GM18867 (cell line): ENCODE data around the gene LSM14B.
A peak's percentile ranks its signal among the peaks of the same experiment; 100 is the strongest.

Source experiments
- ATAC-seq: cut with Tn5 transposase; IDR thresholded peaks from one replicate; pipeline ENCODE4 v1.9.1; 2021; ENCODE audit warnings: mild to moderate bottlenecking, moderate library complexity; ENCODE audit not compliant: unreplicated experiment

Gene LSM14B

DNA sequence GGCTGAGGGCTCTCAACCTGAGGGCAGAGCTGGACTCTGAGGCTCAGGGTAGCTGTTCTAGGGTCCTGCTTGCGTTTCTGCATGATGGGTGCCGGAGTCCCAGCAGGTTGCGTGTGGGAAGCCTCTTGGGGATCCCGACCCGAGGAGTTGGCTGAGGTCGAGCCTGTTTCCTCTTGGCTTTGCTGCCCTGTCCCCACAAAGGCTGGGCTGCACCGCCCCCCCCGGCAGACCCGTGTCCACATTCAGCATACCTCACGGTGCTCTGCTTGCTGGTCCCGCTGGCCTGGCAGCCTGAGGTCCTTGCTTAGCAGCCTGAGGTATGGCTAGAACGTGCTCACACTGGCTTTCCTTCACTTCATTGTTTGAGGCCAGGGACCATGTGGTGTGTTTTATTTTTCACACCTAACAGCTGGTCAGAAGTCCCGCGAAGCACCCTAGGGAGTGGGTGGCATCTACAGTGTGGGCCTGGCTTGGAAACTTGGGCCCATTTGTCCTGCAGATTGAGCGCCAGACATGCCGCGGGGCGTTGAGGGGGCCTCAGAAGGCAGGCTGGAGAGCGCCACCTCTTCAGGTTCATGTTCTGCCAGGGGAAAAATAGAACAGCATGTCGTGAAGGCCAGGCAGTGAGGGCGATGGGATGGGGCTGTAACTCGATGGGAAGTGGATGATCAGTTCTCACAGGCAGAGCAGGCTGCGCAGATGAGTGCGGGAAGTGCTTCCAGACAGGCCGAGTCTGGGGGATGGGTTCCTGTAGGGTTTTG is 9.5 kb downstream of the LSM14B start:
- no peak for ATAC-seq

DNA sequence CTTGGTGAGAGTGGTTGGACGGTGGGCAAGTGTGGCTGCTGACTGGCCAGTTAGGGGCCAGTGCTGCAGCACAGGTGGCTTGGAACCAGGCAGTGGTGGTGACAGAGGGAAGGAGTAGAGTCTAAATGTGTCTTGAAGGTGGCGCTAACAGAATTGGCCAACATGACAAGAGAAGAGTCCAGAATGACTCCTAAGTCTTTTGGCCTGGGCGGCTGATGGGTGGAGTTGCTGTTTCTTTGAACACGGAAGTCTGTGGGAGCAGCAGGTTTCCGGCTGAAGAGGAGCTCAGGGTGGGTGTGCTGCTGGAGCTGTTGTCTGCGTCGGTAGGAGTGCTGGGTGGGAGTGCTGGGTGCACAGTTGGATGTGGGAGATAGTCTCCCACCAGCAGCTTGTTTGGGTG is 10.1 kb downstream of the LSM14B start:
- no peak for ATAC-seq

DNA sequence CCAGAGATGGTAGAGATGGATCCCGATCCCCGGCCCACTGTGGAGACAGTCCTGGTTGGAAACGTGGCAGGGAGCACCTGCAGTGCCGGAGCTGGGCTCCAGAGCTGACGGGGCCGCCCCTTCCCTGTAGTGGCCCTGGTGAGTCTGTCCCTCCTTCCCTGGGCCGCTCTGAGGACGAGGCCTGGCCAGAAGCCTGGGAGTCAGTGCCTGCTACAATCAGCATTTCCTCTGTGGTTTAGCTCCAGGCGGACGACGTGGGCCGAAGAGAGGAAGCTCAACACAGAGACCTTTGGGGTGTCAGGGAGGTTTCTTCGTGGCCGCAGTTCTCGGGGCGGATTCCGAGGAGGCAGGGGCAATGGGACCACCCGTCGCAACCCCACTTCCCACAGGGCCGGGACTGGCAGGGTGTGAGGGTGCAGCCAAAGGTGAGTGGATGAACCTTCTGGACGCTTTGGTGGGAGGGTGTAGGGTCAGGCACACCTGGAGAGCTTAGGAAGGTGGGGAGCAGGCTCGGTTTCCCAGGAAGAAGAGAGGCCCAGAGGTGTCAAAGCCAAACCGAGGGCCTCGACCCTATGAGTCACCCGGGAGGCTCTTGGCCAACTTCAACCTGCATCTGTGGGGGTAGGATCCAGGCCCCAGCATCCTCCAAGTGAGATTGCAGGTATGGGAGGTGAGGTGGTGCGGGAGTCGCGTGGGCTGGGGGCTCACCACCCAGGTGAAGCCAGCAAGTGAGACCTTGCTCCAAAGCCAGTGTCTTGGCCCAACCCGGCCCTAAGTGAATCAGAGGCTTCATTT is 11.0 kb downstream of the LSM14B start:
- ATAC-seq, result no peak

DNA sequence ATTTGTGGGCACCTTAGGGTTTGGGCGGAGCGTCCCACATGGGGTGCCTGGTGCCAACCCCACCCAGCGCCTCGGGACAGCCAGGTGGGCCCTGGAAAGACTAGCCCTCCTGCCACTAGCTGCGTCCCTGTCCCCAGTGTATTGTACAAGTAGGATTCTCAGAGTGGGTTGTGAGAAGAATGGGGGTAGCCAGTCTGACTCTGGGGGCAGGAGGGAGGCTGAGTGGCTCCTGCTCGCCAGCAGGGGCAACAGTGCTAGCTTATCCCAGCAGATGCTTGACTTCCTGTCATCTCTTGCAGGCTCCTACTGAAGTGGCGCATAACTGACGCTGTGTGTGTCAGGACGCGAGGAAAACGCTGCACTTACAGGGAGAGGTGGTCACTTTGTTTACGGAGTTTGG is 11.6 kb downstream of the LSM14B start:
- ATAC-seq, result no peak

DNA sequence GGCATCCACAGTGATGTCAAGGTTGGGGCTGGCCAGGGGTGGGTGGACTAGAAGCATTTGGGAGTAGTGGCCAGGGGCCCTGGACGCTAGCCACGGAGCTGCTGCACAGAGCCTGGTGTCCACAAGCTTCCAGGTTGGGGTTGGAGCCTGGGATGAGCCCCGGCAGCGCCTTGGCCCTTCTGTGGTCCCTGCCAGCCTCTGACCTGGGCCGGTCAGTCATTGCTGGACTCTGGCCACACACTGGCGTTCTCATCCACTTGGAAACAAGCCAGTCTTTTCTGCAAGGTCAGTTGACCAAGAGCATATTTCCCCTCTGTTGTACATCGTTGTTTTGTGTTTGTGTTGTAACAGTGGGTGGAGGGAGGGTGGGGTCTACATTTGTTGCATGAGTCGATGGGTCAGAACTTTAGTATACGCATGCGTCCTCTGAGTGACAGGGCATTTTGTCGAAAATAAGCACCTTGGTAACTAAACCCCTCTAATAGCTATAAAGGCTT is 12.5 kb downstream of the LSM14B start:
- ATAC-seq, result no peak

DNA sequence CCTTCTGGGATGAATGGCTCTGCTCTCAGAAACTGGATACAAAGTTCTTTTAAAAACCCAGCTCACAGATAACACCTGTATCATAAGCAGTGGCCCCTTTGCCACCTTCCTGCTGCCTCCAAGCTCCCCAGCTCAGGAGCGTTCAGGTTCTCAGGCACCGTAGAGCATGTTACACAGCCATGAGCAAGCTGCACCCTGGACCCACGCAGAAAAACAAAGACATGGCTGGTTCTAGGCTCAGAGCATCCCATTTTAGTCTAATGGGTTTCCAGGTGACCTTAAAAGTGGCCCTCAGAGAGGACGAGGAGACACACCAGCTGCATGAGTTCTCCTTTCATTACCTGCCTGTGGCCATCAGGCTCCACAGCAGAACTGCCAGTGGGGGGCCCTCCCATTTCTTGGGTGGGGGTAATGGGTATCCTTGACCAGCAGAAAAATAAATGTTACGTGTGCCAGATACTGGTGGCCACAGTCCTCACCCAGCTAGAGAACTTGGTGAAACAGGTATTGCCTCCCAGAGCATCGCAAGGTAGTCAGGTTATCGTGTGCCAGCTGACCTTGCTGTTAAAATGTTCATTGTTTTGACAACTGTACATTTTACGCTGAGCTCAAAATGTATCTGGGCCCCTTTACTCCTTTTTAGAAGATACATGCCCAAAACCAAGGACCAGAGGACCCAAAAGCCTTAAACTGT is 13.4 kb downstream of the LSM14B start:
- no peak for ATAC-seq

DNA sequence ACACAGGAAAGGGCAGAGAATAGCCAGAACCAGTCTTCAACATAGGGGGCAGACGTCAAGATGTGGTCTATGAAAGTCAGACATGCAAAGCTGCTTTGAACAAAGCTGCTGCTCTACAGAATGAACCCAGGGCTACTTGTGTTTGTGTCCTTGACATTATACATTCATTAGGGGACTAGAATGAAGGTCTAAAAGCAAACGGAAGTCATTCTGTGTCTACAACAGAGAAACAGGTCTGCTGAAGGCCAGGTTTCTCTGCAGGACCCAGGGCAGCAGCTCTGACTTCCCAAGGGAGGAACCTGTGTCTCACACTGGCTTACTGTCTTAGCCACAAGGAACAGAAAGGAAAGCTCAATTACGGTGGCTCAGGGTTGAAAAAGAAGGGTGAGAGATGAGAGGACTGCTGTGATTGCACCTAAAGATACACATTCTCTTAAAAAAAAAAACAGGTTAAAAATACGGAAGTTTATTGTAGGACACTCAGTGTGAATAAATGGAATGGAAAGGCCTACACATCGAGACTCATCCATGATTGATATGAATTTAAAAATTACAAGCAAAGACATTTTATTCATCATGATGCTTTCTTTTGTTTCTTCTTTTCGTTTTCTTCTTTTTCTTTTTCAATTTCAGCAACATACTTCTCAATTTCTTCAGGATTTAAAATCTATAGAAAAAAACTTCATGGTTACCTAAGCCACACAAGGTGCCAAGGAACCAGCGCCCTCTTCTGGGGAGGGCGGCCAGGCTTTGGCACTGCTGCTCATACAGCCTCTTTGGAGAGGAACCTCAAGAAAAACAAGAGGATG is 14.2 kb downstream of the LSM14B start:
- ATAC-seq, result no peak

DNA sequence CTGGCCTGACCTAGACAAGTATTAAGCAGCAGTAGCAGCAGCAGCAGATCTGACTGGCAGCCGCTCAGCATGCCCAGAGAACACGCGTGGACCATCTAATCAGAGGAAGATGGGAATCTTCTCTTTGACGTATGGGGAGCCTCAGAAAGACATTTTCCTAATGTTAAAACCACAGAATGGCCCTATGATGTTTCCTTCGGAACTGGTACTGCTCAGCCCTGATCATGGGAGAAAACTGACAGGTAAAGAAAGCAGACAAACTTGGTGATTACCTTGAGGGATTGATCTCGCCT is 14.8 kb downstream of the LSM14B start:
- ATAC-seq, result no peak

DNA sequence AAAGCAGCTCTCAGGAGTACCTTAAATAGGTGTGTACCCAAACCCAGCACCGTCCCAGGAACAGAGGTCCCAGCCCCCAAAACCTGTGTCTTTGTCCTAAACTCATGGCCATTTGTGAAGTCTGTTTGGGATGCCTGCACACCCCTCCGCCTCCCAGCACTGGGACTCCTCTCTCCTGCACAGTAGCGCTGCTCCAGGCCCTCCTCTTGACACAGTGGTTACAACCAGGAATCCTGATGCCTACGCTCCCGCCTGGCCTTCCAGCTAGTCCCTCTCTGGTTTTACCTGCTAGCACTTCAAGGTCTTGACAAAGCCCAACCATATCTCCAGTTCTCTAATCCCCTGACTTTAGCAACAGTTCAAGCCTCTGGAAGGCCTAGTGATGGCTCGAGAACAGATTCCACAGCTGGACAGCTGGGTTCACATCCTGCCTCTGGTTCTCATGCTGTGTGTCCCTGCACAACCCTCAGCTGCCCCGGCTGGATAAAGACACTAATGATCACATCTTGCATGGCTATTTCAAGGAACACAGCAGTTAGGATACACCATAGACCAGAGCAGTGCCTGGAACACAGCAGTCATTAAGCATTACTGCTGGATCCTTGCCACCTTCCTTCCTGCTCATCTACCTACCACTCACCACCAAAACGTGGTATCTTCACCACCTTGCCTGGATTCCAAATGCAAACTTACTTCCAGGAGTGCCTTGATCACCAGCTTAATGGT is 15.4 kb downstream of the LSM14B start:
- no peak for ATAC-seq

DNA sequence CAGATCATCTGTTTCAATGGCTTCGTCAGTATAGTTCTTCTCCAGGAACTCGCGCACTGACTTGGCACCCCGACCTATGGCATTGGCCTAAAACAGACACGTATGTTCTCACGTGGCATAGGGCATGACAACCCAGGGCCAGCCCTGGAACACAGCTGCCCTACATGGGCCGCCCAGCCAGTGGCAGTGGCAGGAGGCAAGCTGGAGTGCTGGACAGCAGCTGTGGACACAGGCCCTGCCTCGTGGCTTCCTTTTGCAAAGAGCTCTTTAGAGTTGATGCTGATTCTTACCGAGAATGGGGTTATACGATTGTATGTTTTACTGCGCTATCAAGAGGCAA is 15.9 kb downstream of the LSM14B start:
- no peak for ATAC-seq

DNA sequence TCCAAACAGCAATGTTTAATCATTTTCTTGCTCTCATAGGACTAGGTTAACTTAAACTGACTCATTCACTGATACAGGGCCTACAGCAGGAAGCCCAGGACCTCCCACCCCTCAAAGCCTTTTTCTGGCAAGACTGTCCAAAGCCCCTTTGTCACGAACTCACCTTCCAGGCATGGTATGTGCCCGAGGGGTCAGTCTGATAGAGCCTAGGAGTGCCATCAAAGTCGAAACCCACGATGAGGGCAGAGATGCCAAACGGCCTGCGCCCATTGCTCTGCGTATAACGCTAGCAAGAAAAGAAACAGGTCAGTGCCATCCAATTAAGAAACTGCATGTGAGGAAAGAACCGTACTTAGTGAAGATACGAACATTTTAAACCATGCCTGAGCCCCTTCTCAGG is 16.6 kb downstream of the LSM14B start:
- ATAC-seq, result no peak

DNA sequence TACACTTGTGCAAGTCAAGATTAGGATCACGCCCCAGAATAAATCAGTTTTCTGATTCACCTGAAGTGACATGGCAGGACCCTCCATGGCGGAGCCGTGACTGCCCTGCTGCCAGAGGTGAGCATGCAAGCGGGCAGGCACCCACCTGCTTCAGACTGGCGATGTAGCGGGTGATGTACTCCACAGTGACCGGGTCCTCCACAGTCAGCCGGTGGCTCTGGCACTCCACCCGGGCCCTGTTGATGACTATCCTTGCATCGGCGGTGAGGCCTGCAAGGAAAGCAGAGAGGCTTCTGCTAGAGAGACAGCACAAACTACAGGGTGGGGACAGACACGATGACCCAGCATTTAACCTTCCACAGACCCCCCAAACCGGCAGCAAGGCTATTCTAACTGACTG is 17.4 kb downstream of the LSM14B start:
- no peak for ATAC-seq

DNA sequence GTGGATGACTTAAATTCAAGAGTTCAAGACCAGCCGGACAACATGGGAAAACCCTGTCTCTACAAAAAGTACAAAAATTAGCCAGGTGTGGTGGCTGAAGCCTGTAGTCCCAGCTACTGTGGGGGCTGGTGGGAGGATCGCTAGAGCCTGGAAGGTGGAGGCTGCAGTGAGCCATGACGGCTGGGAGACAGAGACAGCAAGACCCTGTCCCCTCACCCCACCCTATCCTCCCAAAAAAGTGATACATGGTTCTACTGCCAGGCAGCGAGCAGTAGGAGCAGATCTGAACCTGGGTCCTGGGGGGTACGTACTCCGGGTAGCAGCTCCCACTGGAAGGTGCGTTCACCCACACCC is 18.7 kb downstream of the LSM14B start:
- ATAC-seq, result no peak

DNA sequence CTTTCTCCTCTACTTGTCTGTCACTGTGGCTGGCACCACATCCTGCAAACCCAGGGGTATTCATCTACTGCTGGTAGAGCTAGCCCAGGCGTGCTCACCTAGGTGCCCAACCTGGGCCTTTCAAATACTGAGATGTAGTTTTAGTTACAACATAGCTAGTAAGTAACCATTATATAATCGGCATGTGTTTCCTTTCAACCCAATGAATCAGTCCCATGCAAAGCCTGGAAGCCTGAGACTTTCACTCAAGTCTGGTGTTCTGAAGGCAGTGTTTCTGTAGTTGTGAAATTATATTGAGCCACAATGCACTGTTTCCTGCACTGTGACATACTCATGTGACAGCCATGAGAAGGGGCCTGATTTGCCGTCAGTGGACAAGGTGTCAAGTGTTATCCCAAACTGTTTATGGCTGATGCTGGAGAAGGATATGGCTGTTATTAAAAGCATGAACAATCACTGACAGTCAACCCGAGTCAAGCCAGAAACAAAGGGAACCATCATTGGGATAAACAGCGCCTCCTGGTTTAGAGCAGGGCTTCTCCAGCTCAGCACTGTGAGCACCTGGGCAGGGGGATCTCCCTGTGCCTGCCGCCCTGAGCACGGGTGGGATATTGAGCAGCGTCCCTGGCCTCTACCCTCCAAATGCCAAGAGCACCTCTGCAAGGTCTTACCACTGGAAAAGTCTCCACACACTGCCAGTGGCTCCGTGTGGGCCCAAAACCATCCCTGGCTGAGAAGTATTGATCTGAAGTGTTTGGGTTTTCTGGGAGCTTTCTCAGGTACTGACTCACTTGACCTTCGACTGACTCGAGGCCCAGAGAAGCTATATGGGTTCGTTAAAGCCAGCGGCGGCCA is 19.3 kb downstream of the LSM14B start:
- no peak for ATAC-seq

DNA sequence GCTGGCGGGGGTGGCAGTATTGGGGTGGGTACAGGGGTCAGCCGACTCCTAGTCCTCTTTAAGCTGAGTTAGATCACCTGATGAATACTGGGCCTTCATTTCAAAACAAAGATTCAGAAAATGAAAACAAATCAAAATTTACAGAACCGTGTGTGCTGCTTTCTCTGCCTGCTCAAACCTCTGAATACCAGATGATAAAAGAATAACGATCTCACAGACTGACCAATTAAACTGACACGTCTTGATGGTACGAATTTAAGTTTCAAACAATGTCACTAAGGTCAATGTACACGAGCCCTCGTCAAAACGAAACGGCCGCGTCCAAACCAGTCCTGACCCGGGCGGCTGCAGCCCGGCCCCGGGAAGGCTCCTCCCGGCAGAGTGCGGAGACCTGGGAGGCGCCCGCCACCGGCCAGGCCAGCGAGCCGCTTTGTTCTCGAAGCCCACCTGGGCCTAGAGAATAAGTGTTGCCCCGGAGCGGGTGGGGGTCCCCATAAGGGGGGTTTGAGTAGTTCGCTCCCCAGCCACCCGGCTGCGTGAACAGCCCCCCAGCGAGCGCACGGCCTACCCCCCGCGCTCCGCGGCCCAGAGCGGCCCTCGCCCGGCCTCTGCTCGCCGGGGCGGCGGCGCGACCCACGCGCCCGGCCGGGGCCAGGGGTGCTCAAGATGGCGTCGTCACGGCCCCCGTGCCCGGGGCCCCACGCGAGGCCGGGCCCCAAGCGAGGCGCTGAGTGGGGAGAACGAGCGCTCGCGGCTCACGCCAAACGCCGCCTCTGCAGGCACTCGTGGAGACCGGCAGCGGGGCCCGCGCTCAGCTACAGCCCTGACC is 20.2 kb downstream of the LSM14B start:
- ATAC-seq, result peak; percentile 24

DNA sequence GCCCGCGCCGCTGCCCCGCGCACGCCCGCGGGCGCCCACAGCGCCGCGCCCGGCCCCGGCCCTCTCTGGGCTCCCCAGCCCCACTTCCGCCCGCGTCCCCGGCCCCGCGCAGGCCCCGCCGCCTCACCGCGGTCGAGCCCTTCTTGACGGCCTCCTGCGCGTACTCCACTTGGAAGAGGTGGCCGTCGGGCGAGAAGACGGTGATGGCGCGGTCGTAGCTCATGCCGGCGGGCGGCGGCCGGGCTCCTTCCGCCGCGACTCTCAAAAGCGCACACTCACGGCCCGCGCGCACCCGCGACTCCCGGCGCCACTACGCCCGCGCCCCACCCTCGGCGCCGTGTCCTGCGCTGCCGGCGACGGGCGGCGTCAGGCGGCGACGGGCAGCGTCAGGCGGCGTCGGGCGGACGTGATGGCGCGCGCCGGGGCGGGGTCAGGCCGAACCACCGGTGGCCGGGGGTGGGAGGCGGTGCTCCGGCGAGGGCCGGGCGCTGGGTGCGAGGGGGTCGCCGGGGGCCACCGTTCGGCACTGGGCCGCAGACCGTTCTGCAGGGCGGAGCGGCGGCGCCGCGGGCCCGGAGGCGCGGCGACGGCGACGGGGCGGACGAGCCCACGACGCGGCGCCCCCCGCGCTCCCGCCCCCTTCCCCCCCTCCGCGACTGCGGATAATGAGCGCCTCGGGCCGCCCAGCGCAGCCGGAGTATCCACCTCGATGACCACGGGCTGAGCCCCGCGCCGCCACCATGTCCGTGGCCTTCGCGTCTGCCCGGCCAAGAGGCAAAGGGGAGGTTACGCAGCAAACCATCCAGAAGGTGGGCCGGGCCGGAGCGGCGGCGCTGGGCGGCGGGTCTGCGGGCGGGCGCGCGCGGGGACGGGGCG is 21.0 kb downstream of the LSM14B start, which contains the start of the genes PSMA7 and SS18L1:
Gene PSMA7 (minus strand): TSS at position 314 of the 876 bp plus-strand sequence. CDS start 91 bp downstream, at position 223.
Gene SS18L1 (plus strand): TSS at position 689 of the 876 bp plus-strand sequence. CDS start 52 bp downstream, at position 741.
- ATAC-seq, result peak; percentile 71
